B cell (primary cell): ENCODE measurements around the gene TMF1. TPM values are rescaled to one million over a fixed set of nuclear protein-coding genes. Genes with fewer than 3 reads are reported as not detected.

Experiments
- ATAC-seq: fragments of 200-7000 bp; cut with Tn5 transposase; one replicate; pipeline ENCODE4 v1.10.0; 2021; ENCODE audit warnings: low read depth, mild to moderate bottlenecking, moderate number of reproducible peaks, moderate library complexity
- CTCF ChIA-PET: fragments of 350-600 bp; sonication (Branson Sonifier 250); formaldehyde crosslinking; loops from one replicate; lab custom pipeline; 2021; ENCODE audit warnings: antibody characterized with exemption, inconsistent platforms; lab: Charles Lee
- POLR2A ChIA-PET: fragments of 350-600 bp; sonication (Branson Sonifier 250); formaldehyde crosslinking; loops from one replicate; lab custom pipeline; 2021; ENCODE audit warnings: antibody characterized with exemption; lab: Charles Lee
- DNase-seq: peaks from one replicate; pipeline ENCODE4 v3.0.0; 2013
- H2AFZ ChIP-seq: 2 replicates; pipeline ENCODE4 v1.6.1; 2012; ENCODE audit warnings: mild to moderate bottlenecking, low read depth, low read length; ENCODE audit not compliant: insufficient read depth, poor library complexity, severe bottlenecking
- H3K27ac ChIP-seq, 2 donors: 1 replicate in 1 of 2; 2 replicates in 1 of 2; pipeline ENCODE4 v1.5.1; 2012 to 2013; ENCODE audit warnings: low read length in 2 of 2, mild to moderate bottlenecking in 2 of 2, moderate library complexity in 1 of 2
- H3K27me3 ChIP-seq, 4 experiments: fragments of 200-600 bp in 1 of 4; sonication (generic) in 1 of 4; replicated peaks in 1 of 4; 1 replicate in 2 of 4; 2 replicates in 2 of 4; pipeline versions ENCODE4 v1.6.1 to v1.7.0; 2013 to 2016; ENCODE audit warnings: low read length in 3 of 4, mild to moderate bottlenecking in 2 of 4, mixed read lengths in 1 of 4, moderate library complexity in 1 of 4; ENCODE audit not compliant: insufficient read depth in 4 of 4, control insufficient read depth in 3 of 4; ENCODE audit errors: control extremely low read depth in 1 of 4
- H3K36me3 ChIP-seq, 2 experiments: replicated peaks in 1 of 2; 1 replicate in 1 of 2; 2 replicates in 1 of 2; pipeline versions ENCODE4 v1.6.1 to v1.7.1; 2013; ENCODE audit warnings: low read length in 1 of 2; ENCODE audit not compliant: insufficient read depth in 2 of 2, control insufficient read depth in 1 of 2; ENCODE audit errors: control extremely low read depth in 1 of 2, extremely low read depth in 1 of 2
- H3K4me1 ChIP-seq, 2 donors: fragments of 200-600 bp in 1 of 2; sonication (generic) in 1 of 2; 1 replicate in 1 of 2; 2 replicates in 1 of 2; pipeline versions ENCODE4 v1.5.1 to v1.6.1; 2013 to 2017; ENCODE audit warnings: low read length in 2 of 2; ENCODE audit not compliant: control insufficient read depth in 2 of 2, insufficient read depth in 2 of 2
- H3K4me2 ChIP-seq: replicated peaks from 2 replicates; pipeline ENCODE3; 2012; ENCODE audit warnings: mild to moderate bottlenecking, low read depth, low read length; ENCODE audit not compliant: poor library complexity, severe bottlenecking
- H3K4me3 ChIP-seq, 5 experiments: fragments of 200-600 bp in 1 of 5; sonication (generic) in 1 of 5; 1 replicate in 3 of 5; 2 replicates in 2 of 5; pipeline versions ENCODE4 v1.5.1 to v1.7.0; 2011 to 2016; ENCODE audit warnings: low read length in 4 of 5, mild to moderate bottlenecking in 4 of 5, low read depth in 2 of 5, control low read depth in 1 of 5, moderate library complexity in 1 of 5; ENCODE audit not compliant: insufficient read depth in 1 of 5; ENCODE audit errors: control extremely low read depth in 1 of 5, extremely low read depth in 1 of 5
- H3K79me2 ChIP-seq: fragments of 200-600 bp; sonication (generic); one replicate; pipeline ENCODE4 v1.6.0; 2016; ENCODE audit warnings: low read length; ENCODE audit not compliant: control insufficient read depth, insufficient read depth
- H3K9ac ChIP-seq: fragments of 200-600 bp; sonication (generic); 2 replicates; pipeline ENCODE4 v1.6.1; 2017; ENCODE audit warnings: mild to moderate bottlenecking, low read length, moderate library complexity
- H3K9me3 ChIP-seq, 3 donors: one replicate each; pipeline versions ENCODE4 v1.6.1 to v1.7.1; 2013; ENCODE audit warnings: low read length in 2 of 3; ENCODE audit not compliant: control insufficient read depth in 2 of 3, insufficient read depth in 1 of 3; ENCODE audit errors: control extremely low read depth in 1 of 3
- H4K20me1 ChIP-seq: 2 replicates; pipeline ENCODE4 v1.6.0; 2012; ENCODE audit warnings: mild to moderate bottlenecking, low read length; ENCODE audit not compliant: insufficient read depth, control insufficient read depth, poor library complexity, severe bottlenecking
- H3K27ac Mint-ChIP-seq: one replicate; pipeline ENCODE4 v1.8.0; 2021; ENCODE audit warnings: mixed read lengths
- H3K27me3 Mint-ChIP-seq: one replicate; pipeline ENCODE4 v1.8.0; 2021; ENCODE audit warnings: mixed read lengths
- H3K4me1 Mint-ChIP-seq: one replicate; pipeline ENCODE4 v1.8.0; 2021; ENCODE audit warnings: mixed read lengths
- H3K4me3 Mint-ChIP-seq: one replicate; pipeline ENCODE4 v1.8.0; 2021; ENCODE audit warnings: mixed read lengths
- H3K9me3 Mint-ChIP-seq: one replicate; pipeline ENCODE4 v1.8.0; 2022; ENCODE audit warnings: mixed read lengths; ENCODE audit not compliant: insufficient read depth
- CTCF ChIP-seq: fragments of 200-600 bp; IDR thresholded peaks from one replicate; pipeline ENCODE4 v1.8.0; 2022; ENCODE audit warnings: antibody characterized with exemption, mild to moderate bottlenecking
- EZH2 ChIP-seq: IDR thresholded peaks from 2 replicates; pipeline ENCODE4 v1.6.1; 2012; ENCODE audit warnings: borderline replicate concordance, low read depth, mild to moderate bottlenecking, moderate library complexity, low read length; ENCODE audit not compliant: insufficient read depth, poor library complexity, severe bottlenecking
- WGBS: methylation state at CpG from one replicate; pipeline ENCODE4 v1.1.5; 2013; ENCODE audit warnings: missing lambda C conversion rate; ENCODE audit not compliant: insufficient coverage; 5-methylcytosine and 5-hydroxymethylcytosine counted together
- intact Hi-C: fragments of 100-400 bp; cut with micrococcal nuclease; formaldehyde crosslinking; loops from one replicate; pipeline ENCODE4 v1.10.0; 2022
- polyA plus RNA-seq: library from polyadenylated mRNA; depleted of rRNA; stranded (reverse); fragments of >200 nt; gene quantifications from 2 replicates; pipeline ENCODE4 v1.2.3, GENCODE V29; 2012
- total RNA-seq, 2 donors: library from RNA; stranded (reverse); fragments of 120-200 nt in 1 of 2; gene quantifications; 1 replicate in 1 of 2; 2 replicates in 1 of 2; pipeline versions ENCODE4 v1.2.3 to v1.2.4, GENCODE V29; 2013 to 2022

TMF1 gene
- total and polyA plus RNA-seq, 2 donors (not counting 1 experiment from before 2014, with no cell fraction given) = 6.8 to 65.1 TPM

- H3K27ac Mint-ChIP-seq = no peak overlapping the region
- WGBS = no CpG with 5 or more reads among the region's 1 CpG
- H3K27me3 ChIP-seq = no peaks in the 10 kb centered on the region
Observed at GRCh38 chr3:69031635-69032034, 20.5 kb downstream of the TMF1 start.

GRCh38 chr3:69020857-69021256 lies 31.3 kb downstream of the TMF1 start:
- intact Hi-C loops = no loop called here
- Mint-ChIP-seq H3K9me3 (no peaks in the 10 kb centered on the region), H3K27me3 (no peaks in the 10 kb centered on the region), H3K27ac (no peak overlapping the region), H3K4me1 (no peaks in the 10 kb centered on the region), H3K4me3 (no peak overlapping the region)
- H3K4me2 ChIP-seq = no peak overlapping the region
- POLR2A ChIA-PET = no interaction called here
- CTCF ChIA-PET = interaction anchor here (0.7 kb wide), 1 partner anchor 14 kb away, joined by 3 read pairs; no protein-coding TSS in a partner anchor
- H4K20me1 ChIP-seq = no peaks in the 10 kb centered on the region
- H3K27me3 ChIP-seq = no peaks in the 10 kb centered on the region
- no peaks in the 10 kb centered on the region for H3K79me2 ChIP-seq
- H3K4me3 ChIP-seq = no peak overlapping the region
- TF ChIP-seq CTCF (no peak), EZH2 (no peak)
- ATAC-seq (no peak), DNase-seq (no peak)
- no peak overlapping the region for H3K9ac ChIP-seq
- no peak overlapping the region for H2AFZ ChIP-seq
- H3K36me3 ChIP-seq = peaks cover 10 to 34% of the 10 kb centered on the region in 2 experiments
- H3K4me1 ChIP-seq = no peaks in the 10 kb centered on the region
- no peaks in the 10 kb centered on the region for H3K9me3 ChIP-seq
- no CpG with 5 or more reads among the region's 4 CpGs for WGBS
- no peak overlapping the region for H3K27ac ChIP-seq

More at GRCh38 chr3:69031635-69032034, 20.5 kb downstream of the TMF1 start:
- H3K36me3 ChIP-seq = peaks cover 10 to 71% of the 10 kb centered on the region in 2 experiments
- no peak overlapping the region for H3K27ac ChIP-seq
- Mint-ChIP-seq H3K4me1 (no peaks in the 10 kb centered on the region), H3K9me3 (no peaks in the 10 kb centered on the region), H3K4me3 (no peak overlapping the region), H3K27me3 (no peaks in the 10 kb centered on the region)
- H3K9me3 ChIP-seq = no peaks in the 10 kb centered on the region
- intact Hi-C loops = no loop called here
- no peaks in the 10 kb centered on the region for H3K4me1 ChIP-seq
- peaks cover 3% of the 10 kb centered on the region for H3K79me2 ChIP-seq
- no peak overlapping the region for H2AFZ ChIP-seq
- H4K20me1 ChIP-seq = no peaks in the 10 kb centered on the region
- TF ChIP-seq EZH2 (no peak), CTCF (no peak)
- ATAC-seq (no peak), DNase-seq (no peak)
- ChIA-PET POLR2A (no interaction called here), CTCF (no interaction called here)
- no peak overlapping the region for H3K4me2 ChIP-seq
- H3K9ac ChIP-seq = no peak overlapping the region
- no peak overlapping the region for H3K4me3 ChIP-seq
